Esophagus muscularis mucosa (tissue), 4 donors: ENCODE data around the gene KLC4. TPM values are rescaled to one million over a fixed set of nuclear protein-coding genes. Genes with fewer than 3 reads are reported as not detected.

ENCODE experiments used
- DNase-seq: peaks from one replicate; pipeline ENCODE4 v3.0.0-alpha.2; 2017; ENCODE audit errors: extremely low spot score
- H3K27ac ChIP-seq, 4 donors: fragments of 200-600 bp; sonication (generic); replicated peaks in 1 of 4; 1 replicate in 3 of 4; 2 replicates in 1 of 4; pipeline ENCODE4 v1.5.1; 2016 to 2019; ENCODE audit warnings: mild to moderate bottlenecking in 1 of 4
- H3K27me3 ChIP-seq, 4 donors: fragments of 200-600 bp; sonication (generic); one replicate each; pipeline versions ENCODE4 v1.5.1 to v1.6.0; 2016 to 2019
- H3K36me3 ChIP-seq, 4 donors: fragments of 200-600 bp; sonication (generic); one replicate each; pipeline ENCODE4 v1.5.1; 2016 to 2019
- H3K4me1 ChIP-seq, 4 donors: fragments of 200-600 bp; sonication (generic); one replicate each; pipeline ENCODE4 v1.5.1; 2016 to 2019
- H3K4me3 ChIP-seq, 4 donors: fragments of 200-600 bp; sonication (generic); 1 replicate in 2 of 4; 2 replicates in 2 of 4; pipeline ENCODE4 v1.5.1; 2016 to 2019; ENCODE audit warnings: mild to moderate bottlenecking in 4 of 4, moderate library complexity in 1 of 4
- H3K9me3 ChIP-seq, 4 donors: fragments of 200-600 bp; sonication (generic); 1 replicate in 3 of 4; 2 replicates in 1 of 4; pipeline ENCODE4 v1.5.1; 2016 to 2019
- CTCF ChIP-seq, 3 experiments: fragments of 200-600 bp in 2 of 3; fragments of 450-650 bp in 1 of 3; sonication (generic) in 2 of 3; IDR thresholded peaks; one replicate each; pipeline ENCODE4 v1.5.1; 2017 to 2019; ENCODE audit warnings: antibody characterized with exemption in 3 of 3, mild to moderate bottlenecking in 2 of 3, moderate library complexity in 1 of 3
- EP300 ChIP-seq: sonication (generic); formaldehyde crosslinking; IDR thresholded peaks from one replicate; pipeline ENCODE4 v1.6.1; 2017; ENCODE audit warnings: antibody characterized with exemption
- POLR2A ChIP-seq: fragments of 450-650 bp; IDR thresholded peaks from one replicate; pipeline ENCODE4 v1.6.1; 2017; ENCODE audit warnings: antibody characterized with exemption, moderate library complexity, mild to moderate bottlenecking, low read depth
- POLR2AphosphoS5 ChIP-seq, 2 donors: sonication (generic); formaldehyde crosslinking; IDR thresholded peaks; one replicate each; pipeline ENCODE4 v1.6.1; 2017; ENCODE audit warnings: antibody characterized with exemption in 2 of 2
- WGBS: methylation state at CpG from one replicate; pipeline ENCODE4 v1.1.5; 2018; 5-methylcytosine and 5-hydroxymethylcytosine counted together
- intact Hi-C: fragments of 100-400 bp; cut with DNase I; formaldehyde crosslinking; loops from one replicate; pipeline ENCODE4 v1.15.1; 2023
- total RNA-seq, 4 donors: library from RNA; depleted of rRNA; stranded (reverse); fragments of >200 nt; gene quantifications; one replicate each; pipeline versions ENCODE4 v1.1.0 to v1.2.1, GENCODE V29; 2016

KLC4 gene
- total RNA-seq, 4 donors from 2014 or later = 22.9 to 37.4 (median 27.4) TPM

GRCh38 chr6:43086022-43086658, 26.7 kb downstream of the KLC4 start:
- Histone ChIP-seq H3K36me3 (no peaks in the 10 kb centered on the region), H3K27ac (no peak overlapping the region), H3K4me1 (no peaks in the 10 kb centered on the region), H3K27me3 (no peaks in the 10 kb centered on the region), H3K9me3 (no peaks in the 10 kb centered on the region), H3K4me3 (no peak overlapping the region)
- 87% methylated on average over 8 of the region's 8 CpGs for WGBS
- no peak for DNase-seq
- TF ChIP-seq POLR2A (no peak), POLR2AphosphoS5 (IDR thresholded peaks at IDR 0.05) (no peak), EP300 (no peak), CTCF (IDR thresholded peaks at IDR 0.05) (no peak)
- intact Hi-C loops = no loop called here

DNA sequence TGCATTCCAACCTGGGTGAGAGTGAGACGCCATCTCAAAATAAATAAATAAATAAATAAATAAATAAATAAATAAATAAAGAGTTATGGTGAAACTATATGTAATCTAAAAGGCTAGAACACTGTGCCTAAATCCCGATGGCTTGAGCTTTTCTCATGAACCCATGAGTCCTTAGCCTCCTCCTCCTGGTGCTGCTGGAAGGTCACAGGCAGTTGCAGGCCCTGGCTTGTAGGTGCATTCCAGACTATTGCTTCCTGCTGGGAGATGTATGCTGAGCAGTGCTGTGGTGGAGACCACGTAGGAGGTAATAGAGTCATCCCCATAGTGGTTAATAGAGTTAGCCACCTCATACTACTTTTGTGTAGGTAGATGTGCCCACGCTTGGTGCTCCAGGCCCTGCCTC, 29.2 kb downstream of the KLC4 start:
- no peaks in the 10 kb centered on the region for H3K9me3 ChIP-seq
- H3K4me1 ChIP-seq = peaks cover 0 to 7% (median 5%) of the 10 kb centered on the region in 4 donors
- no peak overlapping the region for H3K27ac ChIP-seq
- 93% methylated on average over 4 of the region's 4 CpGs for WGBS
- DNase-seq = no peak
- TF ChIP-seq POLR2A = no peak
- TF ChIP-seq EP300 = no peak
- no peak for TF ChIP-seq POLR2AphosphoS5 (IDR thresholded peaks at IDR 0.05)
- TF ChIP-seq CTCF (IDR thresholded peaks at IDR 0.05) = no peak
- H3K27me3 ChIP-seq = no peaks in the 10 kb centered on the region
- intact Hi-C loops = no loop called here
- no peak overlapping the region for H3K4me3 ChIP-seq
- no peaks in the 10 kb centered on the region for H3K36me3 ChIP-seq

DNA sequence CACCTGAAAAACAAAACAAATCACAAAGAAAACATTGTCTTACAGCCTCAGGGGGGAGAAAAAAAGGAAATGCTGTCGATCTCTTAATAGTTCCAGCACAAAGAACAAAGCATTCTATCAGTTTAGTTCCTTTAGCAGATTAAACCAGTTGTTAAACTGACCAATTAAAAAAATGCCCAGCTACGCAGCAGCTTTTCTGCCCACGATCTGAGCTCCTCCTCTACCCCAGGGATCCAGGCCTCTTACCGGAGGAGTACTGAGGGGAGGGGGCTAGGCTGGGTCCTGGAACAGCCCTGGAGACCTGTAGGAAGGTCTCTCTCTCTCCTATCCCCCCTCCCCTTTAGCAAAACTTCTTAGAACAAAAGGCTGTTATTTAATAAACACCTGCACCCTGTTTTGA, 30.0 kb downstream of the KLC4 start:
- TF ChIP-seq POLR2A (no peak), EP300 (no peak), CTCF (IDR thresholded peaks at IDR 0.05) (no peak), POLR2AphosphoS5 (IDR thresholded peaks at IDR 0.05) (no peak)
- 65% methylated on average over 4 of the region's 4 CpGs for WGBS
- intact Hi-C loops = no loop called here
- Histone ChIP-seq H3K27ac (peak overlapping the region in 1 of 4 donors; percentile 6), H3K4me3 (no peak overlapping the region), H3K27me3 (no peaks in the 10 kb centered on the region), H3K36me3 (no peaks in the 10 kb centered on the region), H3K4me1 (peaks cover 0 to 13% (median 10%) of the 10 kb centered on the region in 4 donors), H3K9me3 (no peaks in the 10 kb centered on the region)
- no peak for DNase-seq

DNA sequence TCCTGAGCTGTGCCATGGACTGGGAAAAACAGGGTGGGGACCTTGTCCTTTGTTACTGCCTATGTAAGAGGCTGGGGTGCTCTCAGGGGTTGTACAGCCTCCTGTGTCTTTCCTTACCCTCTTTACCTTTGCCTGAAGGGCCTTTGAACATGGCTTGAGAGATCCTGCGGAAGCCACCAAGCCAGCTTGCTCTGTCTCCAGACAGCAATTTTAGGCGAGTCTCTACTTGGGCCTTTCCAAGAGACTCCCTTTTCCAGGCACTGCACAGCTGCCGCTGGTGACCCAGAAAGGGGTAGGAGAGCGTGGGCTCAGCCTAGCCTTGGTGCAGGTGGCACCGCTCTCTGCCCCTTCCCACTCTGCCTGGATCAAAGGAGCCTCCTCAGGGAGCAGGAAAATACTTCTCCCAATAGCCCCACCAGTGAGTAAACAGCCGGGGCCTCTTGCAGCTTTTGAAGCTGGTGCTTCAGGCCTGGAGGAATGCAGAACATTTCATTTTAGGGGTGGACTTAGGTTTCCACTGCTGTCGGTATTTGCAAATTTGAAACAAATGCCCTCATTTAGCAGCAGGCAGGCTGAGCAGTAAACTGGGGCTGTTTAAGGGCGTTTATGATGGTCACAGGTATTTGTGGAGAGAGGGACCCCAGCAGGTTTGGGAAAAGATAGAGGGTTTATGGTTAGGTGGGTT, 30.6 kb downstream of the KLC4 start:
- 76% methylated on average over 7 of the region's 8 CpGs for WGBS
- intact Hi-C loops = no loop called here

More for the DNA sequence above, 30.6 kb downstream of the KLC4 start:
- no peak for DNase-seq
- Histone ChIP-seq H3K27me3 (no peaks in the 10 kb centered on the region), H3K36me3 (no peaks in the 10 kb centered on the region), H3K4me1 (peaks cover 0 to 14% (median 11%) of the 10 kb centered on the region in 4 donors), H3K4me3 (no peak overlapping the region), H3K27ac (peak overlapping the region in 1 of 4 donors; percentile 6), H3K9me3 (no peaks in the 10 kb centered on the region)
- TF ChIP-seq EP300 = no peak
- TF ChIP-seq POLR2A = no peak
- TF ChIP-seq POLR2AphosphoS5 (IDR thresholded peaks at IDR 0.05) = no peak
- no peak for TF ChIP-seq CTCF (IDR thresholded peaks at IDR 0.05)
